ENCODE results near the gene SPATS1.

The SPATS1 gene

DNA sequence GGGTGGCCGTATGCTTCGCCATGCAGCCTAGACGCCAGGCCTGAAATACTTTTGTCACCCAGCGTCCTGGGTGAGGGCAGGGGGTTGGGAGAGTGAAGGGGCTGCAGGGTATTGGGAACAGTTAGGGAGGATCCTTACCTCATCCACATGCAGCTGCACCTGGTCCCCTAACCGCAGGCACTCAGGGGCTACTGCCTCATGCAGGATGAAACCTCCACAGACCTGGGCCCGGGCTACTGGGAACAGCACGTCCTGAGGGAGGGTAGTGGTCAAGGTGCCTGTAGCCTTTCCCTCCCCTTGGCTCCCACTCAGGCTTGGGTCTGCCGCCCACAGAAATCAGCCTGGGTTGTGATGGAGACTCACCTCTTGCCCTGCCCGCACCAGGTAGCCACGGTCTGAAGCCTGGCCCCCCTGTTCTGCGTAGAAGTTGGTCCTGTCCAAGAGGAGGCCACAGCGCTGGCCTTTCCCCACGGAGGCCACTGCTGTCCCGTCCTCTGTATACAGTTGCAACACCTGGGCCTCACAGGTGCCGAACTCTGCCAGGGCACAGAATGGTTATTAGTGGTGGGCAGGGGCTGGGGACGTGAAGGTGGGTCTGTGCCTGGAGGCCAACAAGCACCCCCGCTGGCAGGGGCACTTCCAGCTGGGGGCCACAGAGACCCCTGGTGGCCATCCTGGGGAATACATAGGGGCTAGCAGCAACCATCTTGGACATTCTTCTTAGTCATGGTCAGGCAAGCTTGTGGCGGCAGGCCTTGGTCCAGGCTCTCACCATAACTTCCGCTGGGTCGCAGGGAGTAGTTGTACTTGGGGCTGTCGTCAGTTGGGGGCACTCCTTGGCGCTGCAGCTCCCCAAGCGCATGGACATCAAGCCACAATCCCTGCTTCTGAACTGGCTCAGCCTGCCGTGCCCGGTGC, 37.9 kb upstream of the SPATS1 start:
- TF ChIP-seq, protein P1, sequence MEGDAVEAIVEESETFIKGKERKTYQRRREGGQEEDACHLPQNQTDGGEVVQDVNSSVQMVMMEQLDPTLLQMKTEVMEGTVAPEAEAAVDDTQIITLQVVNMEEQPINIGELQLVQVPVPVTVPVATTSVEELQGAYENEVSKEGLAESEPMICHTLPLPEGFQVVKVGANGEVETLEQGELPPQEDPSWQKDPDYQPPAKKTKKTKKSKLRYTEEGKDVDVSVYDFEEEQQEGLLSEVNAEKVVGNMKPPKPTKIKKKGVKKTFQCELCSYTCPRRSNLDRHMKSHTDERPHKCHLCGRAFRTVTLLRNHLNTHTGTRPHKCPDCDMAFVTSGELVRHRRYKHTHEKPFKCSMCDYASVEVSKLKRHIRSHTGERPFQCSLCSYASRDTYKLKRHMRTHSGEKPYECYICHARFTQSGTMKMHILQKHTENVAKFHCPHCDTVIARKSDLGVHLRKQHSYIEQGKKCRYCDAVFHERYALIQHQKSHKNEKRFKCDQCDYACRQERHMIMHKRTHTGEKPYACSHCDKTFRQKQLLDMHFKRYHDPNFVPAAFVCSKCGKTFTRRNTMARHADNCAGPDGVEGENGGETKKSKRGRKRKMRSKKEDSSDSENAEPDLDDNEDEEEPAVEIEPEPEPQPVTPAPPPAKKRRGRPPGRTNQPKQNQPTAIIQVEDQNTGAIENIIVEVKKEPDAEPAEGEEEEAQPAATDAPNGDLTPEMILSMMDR (IDR thresholded peaks at IDR 0.05; ENCODE audit: low read depth, low read length) = peak; percentile 84
- peak; percentile 51 to 54 for DNase-seq (ENCODE audit: low read depth in 2 of 2)
- H3K4me3 ChIP-seq (replicated peaks in 1 of 2; ENCODE audit: low read depth in 2 of 2, low read length in 2 of 2) = no peak overlapping the region

DNA sequence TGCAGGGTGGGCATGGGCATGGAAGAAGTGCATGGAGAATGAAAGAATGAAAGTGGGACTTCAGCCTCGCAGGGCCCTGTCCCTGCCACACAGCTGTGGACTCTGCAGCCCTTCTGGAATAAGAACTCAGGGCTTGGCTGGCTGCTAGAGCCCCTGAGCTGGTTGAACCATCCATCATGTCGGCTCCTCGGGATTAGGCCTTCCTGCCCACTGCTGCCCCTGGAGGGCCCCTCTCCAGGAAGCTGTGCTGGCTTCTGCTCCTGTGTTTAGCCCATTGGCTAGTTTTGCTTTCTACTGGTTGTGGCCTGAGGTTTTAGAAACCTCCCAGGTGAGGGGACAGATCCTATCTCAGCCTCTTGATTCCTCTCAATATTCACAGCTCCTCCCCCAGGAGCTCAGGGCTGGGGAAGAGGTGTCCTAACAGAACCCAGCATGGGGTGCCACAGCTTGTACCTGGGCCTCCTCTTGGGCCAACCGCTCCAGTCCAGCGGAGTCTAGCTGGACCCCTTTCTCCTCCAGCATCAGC, 37.2 kb upstream of the SPATS1 start:
- TF ChIP-seq, protein P1 (IDR thresholded peaks at IDR 0.05; ENCODE audit: low read depth, low read length) = no peak
- DNase-seq (ENCODE audit: low read depth in 2 of 2) = no peak
- H3K4me3 ChIP-seq (replicated peaks in 1 of 2; ENCODE audit: low read depth in 2 of 2, low read length in 2 of 2) = no peak overlapping the region

DNA sequence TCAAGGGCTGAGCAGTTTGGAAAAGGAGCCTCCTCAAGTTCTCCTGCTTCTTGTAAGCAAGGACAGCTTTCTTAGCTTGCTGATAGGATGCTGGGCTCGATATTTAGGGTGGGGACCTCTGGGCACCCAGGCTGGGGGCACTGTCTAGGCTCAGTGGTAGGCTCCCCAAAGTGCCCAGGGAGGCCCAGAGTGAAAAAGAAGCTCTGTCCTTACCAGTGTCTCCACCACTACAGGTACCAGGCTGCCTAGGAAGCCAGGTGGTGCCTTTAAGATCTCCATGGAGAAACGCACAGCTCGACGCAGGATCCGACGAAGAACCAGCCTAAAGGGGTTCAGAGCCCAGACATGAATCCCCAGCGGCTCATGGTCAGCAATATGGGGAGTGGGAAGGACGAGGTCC, 35.7 kb upstream of the SPATS1 start:
- TF ChIP-seq, protein P1 (IDR thresholded peaks at IDR 0.05; ENCODE audit: low read depth, low read length) = no peak
- DNase-seq (ENCODE audit: low read depth in 2 of 2) = no peak
- no peak overlapping the region for H3K4me3 ChIP-seq (replicated peaks in 1 of 2; ENCODE audit: low read depth in 2 of 2, low read length in 2 of 2)

DNA sequence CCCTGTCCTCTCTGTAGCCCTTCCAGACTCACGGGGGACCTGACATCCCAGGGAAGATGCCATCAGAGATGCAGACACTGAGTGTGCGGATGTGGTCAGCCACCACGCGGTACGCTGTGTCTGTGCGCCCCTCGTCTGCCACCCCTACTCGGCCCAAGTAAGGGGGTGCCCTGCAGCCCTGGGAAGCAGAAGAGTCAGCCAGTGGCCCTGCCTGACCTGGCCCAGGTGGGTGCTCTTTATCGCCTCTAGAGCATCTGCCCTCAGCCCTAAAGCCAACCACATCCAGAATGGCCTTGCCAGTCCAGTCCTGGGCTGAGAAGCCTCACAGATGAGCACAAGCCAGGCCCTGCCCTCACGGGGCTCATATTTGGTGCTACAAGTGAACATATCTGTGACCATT, 35.2 kb upstream of the SPATS1 start:
- no peak overlapping the region for H3K4me3 ChIP-seq (replicated peaks in 1 of 2; ENCODE audit: low read depth in 2 of 2, low read length in 2 of 2)
- TF ChIP-seq, protein P1 (IDR thresholded peaks at IDR 0.05; ENCODE audit: low read depth, low read length) = no peak
- DNase-seq (ENCODE audit: low read depth in 2 of 2) = no peak

DNA sequence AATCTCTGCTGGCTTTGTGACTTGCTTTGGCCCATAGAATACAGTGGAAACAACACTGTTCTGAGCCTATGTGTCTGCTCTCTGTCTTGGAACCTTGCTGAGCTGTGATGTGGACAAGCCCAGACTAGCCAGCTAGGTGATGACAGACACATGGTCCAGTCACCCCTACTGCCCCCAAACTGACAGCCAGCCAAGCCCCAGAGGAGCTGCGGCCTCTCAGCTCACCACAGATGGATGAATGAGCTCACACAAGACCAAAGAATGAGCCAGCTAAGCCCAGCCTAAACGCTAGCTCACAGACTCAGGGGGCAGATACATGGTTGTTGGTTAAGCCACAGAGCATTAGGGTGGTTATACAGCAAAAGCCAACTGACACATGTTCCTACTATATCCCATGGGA, 33.4 kb upstream of the SPATS1 start:
- no peak overlapping the region for H3K4me3 ChIP-seq (replicated peaks in 1 of 2; ENCODE audit: low read depth in 2 of 2, low read length in 2 of 2)
- TF ChIP-seq, protein P1 (IDR thresholded peaks at IDR 0.05; ENCODE audit: low read depth, low read length) = no peak
- peak; percentile 43 to 57 for DNase-seq (ENCODE audit: low read depth in 2 of 2)

DNA sequence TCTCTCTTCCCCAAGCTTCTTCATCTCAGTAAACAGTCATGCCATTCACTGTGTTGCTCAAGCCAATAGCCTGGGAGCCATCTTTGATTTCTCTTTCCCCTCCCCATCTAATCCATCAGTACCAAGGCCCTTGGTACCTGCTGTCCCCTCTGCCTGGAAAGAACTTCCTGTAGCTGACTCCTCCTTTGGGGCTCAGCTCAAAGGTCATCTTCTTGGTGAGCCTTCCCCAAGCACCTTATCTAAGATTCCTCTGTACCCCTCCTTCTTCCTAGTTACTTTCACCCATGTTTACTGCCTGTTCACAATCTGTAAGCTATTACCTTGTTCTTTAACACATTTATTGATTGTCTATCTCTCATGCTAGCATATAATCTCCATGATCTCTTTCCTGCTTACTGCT, 32.8 kb upstream of the SPATS1 start:
- TF ChIP-seq, protein P1 (IDR thresholded peaks at IDR 0.05; ENCODE audit: low read depth, low read length) = no peak
- H3K4me3 ChIP-seq (replicated peaks in 1 of 2; ENCODE audit: low read depth in 2 of 2, low read length in 2 of 2) = no peak overlapping the region
- no peak for DNase-seq (ENCODE audit: low read depth in 2 of 2)

Measured in cardiac fibroblast (primary cell).